GM18502 (cell line): ENCODE results near the gene ANKRD37.
A peak's percentile ranks its signal among the peaks of the same experiment; 100 is the strongest.

Experiments
- ATAC-seq: cut with Tn5 transposase; IDR thresholded peaks from one replicate; pipeline ENCODE4 v1.9.1; 2021; ENCODE audit warnings: mild to moderate bottlenecking; ENCODE audit not compliant: unreplicated experiment, poor library complexity

Gene ANKRD37

DNA sequence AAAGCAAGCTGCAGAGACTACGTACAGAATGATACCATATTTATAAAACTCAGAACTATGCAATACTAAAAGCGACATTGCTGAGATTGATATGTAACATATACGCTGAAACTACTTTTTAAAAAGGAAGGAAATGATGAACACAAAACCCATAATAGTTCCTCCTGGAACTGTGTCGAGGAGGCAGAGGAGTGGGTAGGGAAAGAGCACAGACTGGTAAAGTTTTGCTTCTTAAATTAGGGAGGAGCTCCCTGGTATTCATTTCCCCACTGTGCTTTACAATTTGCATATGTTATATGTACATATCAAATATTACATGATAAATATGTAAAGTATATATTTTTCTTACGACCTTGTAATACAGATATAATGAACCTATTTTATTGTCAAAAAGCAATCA, 15.2 kb downstream of the ANKRD37 start:
- no peak for ATAC-seq

GRCh38 chr4:185412412-185412811, 15.8 kb downstream of the ANKRD37 start:
- ATAC-seq, result no peak

DNA sequence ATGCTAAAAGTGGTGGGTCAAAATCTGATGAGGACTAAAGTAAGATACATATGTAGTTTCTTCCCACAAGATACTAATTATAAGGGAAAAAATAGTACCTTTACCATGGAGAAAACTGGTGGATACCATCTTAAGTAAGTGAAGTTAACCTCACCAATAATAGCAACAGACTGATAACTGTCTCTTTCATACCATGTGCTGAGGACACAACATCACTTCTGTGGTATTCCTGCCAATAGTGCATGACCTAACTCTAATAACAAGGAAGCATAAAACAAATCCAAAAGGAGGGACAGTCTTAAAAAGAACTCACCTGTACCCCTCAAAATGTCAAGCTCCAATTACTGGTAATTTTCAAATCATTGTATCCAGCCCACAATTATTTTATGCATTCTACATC, 20.3 kb downstream of the ANKRD37 start:
- ATAC-seq, result no peak

GRCh38 chr4:185421366-185422124, 24.9 kb downstream of the ANKRD37 start:
- ATAC-seq, result no peak

DNA sequence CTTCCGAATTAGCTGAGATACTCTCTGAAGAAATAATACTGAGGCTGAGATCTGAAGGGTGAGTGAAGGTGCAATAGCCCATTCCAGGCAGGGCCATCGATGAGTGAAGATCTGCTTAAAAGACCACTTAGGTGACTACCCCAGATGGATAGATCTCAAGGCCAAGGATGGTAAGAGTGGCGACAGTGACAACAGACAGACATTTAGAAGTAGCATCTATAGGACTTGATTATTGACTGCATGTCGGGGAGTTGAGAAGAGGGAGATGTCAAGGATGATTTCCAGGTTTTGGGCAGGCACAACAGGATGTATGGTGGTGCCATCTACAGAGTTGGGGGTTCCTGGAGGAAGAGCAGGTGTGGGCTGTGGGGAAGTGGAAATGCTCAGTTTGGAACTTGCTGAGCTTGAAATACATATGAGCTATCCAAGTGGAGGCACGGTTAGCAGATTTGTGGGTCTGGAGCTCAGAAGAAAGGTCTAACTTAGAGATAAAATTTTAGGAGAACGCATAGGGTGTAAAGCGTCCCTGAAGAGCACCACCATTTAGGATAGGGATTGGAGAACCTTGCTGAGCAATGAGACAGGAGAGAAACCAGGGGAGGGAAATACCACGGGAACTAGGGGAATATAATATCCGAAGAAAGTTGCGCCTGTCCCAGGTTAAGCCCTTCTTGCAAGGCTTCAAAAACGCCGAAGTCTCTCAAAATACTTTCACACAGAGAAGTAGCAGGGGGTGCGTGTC, 28.4 kb downstream of the ANKRD37 start:
- peak; percentile 3 for ATAC-seq

DNA sequence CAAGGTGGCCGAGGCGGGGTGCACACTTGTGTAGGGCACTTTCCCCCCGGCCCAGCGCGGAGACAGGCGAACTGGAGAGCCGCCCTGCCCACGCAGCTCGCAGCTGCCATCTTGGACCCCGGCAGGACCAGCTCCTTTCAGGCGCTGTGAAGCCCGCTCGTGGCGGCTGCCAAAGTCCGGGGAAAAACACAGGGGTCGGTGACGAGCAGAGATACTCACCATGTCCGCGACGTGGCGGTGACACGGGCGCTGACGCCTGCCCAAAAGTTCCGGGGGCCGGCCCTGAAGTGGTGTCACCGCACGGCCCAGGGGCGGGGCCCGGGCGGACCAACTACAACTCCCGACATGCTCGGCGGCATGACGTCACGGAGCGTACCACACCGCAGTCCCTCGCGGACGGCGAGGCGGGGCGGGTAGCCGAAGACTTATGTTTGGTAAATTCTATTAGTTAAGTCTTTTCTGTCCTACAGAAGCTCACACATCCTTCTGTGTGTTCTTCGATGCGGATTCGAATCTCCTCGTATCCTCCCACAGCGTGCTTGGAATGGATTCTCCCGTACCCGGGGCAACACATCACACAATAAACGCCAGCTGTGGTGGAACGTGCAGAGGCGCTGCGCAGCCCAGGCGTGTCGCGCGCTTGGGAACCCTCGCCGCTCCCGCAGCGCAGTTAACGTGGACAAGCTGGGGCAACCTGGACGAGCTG, 29.2 kb downstream of the ANKRD37 start, which contains the start of gene UFSP2:
UFSP2 (minus strand) TSS at position 318 of the 706 bp plus-strand sequence; CDS start at position 222, 96 bp downstream.
- ATAC-seq, result peak; percentile 94

DNA sequence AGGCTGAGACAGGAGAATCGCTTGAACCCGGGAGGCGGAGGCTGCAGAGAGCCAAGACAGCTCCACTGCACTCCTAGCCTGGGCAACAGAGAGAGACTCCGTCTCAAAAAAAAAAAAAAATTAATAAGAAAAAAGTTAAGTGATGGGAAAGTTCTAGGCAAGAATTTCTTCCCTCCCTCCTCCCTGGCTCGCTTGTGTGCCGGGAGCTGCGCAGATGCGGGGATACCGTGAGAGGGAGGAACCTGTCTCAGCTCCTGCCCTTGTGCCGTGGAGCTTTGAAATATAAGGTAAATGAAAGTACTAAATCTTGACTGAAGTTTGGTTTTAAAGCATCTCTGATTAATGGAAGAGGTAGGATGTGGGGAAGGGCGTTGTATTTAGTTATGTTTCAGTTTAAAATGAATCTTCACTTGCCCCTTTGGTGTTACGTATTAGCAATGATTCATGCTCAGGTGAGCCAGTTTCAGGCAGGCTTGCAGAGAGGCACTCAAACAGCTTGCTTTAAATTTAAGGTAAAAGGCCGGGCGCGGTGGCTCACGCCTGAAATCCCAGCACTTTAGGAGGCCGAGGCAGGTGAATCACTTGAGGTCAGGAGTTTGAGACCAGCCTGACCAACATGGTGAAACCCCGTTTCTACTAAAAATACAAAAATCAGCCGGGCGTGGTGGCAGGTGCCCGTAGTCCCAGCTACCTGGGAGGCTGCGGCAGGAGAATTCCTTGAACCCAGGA, 30.5 kb downstream of the ANKRD37 start:
- no peak for ATAC-seq

DNA sequence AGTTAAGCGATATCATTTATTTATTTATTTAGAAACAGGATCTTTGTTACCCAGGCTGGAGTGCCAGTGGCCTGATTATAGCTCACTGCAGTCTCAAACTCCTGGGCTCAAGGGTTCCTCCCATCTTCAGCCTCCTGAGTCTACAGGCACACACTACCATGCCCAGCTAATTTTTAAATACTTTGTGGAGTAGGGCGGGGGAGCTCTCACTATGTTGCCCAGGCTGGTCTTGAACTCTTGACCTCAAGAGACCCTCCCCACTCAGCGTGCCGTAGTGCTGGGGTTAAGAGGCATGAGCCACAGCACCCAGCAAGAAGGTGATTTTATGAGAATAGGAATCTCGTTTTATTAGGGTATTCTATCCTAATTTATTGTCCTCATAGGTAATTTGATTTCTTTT, 33.0 kb downstream of the ANKRD37 start:
- ATAC-seq, result no peak

DNA sequence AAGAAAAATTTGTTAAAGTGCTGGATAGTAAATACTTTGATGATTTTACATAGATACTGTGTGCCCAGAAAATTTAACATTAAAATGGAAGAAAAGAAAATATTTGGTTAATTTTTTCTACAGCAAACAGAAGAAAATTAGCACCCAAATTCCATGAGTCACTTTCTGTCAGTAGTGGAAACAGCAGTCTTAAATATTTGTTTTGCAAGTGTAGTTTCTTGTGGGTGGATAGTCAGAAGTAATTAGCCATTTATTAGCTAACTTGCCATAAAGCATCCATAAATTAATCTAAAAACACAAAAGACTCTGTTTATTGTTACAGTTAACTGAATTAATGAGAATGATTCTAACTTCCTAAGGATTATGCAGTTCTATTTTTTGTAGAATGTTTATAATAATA, 38.8 kb downstream of the ANKRD37 start:
- ATAC-seq, result no peak

GRCh38 chr4:185437809-185438208, 41.2 kb downstream of the ANKRD37 start:
- ATAC-seq, result peak; percentile 63

GRCh38 chr4:185441479-185441878, 44.8 kb downstream of the ANKRD37 start:
- ATAC-seq, result no peak

- ATAC-seq, result no peak
Measured at GRCh38 chr4:185445209-185445608, 48.6 kb downstream of the ANKRD37 start.
